ENCODE data around the gene MSL1.

Gene MSL1

DNA sequence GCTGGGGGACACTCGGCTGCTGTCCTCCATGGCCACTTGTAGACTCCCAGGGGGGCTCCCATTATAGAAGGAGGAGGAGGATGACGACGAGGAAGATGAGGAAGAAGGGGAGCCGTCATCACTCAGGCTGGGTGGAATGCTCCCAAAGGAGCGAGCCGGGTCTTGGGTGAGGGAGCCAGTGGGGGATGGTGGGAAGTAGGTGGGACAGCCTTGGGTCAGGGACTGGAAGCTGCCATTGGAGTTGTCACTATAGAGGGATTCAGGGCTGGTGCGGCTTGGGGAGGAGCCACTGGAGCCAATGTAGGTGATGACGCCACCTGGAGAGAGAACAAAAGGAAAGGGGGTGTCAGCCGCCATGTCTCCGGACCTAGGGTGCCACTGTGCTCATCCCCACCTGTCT lies 24.7 kb upstream of the MSL1 start:
- Histone ChIP-seq H3K4me3 (no peak overlapping the region), H3K36me3 (replicated peaks) (peaks cover 26% of the 10 kb centered on the region), H3K27me3 (ENCODE audit: low read depth) (no peaks in the 10 kb centered on the region), H3K4me1 (peaks cover 32% of the 10 kb centered on the region), H3K9me3 (no peaks in the 10 kb centered on the region)
- DNase-seq (ENCODE audit: low spot score in 2 of 2) = no peak
- in situ Hi-C loops (cut with MboI; ENCODE audit: low sequenced_read_pairs) = no loop called here

DNA sequence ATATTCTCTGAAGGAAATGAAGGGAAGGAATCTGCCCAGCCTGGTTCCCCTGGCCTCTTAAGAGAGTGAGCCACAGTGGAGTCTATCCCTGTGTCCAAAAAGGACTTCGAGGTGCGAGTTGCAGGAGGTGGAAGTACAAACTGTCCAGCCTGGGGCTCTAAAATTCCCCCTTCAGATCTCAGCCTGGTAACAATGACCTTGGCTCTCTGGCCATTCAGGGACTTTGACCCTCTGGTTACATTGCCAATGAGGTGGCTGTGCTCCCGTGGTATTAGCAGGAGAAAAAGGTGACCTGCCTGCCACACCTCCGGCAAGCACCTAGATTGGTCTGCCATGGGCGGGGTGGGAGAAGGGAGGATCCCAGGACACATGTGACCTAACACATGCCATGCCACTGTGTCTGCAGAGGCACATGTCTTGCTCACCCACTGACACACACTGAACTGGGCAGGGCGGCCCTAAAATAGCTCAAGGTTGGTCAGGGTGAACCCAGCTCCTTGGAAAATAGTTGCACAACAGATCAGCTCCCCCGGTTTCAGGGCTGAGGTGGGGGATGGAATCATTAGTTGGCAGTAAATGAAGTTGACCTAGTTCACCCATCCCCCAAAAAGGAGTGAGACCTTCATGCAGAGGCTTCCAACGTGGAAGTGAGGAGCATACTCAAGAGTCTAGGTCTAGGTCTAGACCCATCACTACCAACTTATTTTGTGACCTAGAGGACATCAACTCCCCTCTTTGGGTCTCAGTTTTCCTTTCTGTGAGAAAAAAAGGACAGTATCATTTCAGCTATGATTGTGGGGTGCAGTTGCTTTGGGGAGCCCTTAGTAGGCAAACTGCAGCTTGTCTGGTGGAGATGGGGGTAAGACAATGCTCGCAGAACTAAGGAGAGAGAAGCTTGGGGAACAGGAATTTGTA lies 23.6 kb upstream of the MSL1 start:
- peaks cover 32% of the 10 kb centered on the region for H3K4me1 ChIP-seq
- no peak for DNase-seq (ENCODE audit: low spot score in 2 of 2)

DNA sequence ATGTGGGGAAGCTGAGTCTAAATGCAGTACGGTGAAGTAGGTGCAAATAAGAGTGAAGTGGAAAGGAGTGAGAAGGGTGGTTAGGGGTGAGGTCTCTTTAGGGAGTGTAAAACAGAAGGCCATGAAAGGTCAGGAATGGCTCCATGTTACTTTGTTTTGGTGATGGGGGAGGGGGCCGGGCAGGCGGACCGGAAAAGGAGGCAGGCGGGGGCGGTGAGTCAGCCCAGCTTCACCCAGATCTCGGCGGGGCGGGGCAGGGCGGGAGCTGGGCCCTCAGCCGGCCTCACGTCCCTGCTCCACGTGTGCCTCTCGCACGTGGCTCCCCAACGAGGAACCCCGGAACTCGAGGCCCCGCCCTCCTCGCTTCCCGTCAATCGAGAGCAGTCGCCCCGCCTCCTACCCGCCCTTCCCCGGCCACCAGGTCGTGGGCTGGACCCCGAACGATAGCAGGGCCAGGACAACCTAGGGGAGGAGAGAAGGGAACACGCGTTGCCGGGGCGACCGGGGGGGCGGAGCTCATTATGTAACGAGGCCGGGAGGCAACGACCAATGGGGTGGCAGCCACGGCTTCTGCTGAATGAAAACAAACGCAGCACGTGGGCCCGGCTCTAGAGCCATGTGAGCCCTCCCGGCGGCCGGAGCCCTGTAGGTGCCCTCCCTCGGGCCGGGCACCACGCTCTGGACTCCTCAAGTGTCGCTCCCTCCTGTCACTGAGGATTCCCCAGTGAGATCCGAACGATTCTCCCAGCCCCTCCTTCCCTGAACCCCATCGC lies 22.7 kb upstream of the MSL1 start:
- peak overlapping the region; percentile 37 for H3K4me3 ChIP-seq
- H3K4me1 ChIP-seq = peaks cover 32% of the 10 kb centered on the region
- H3K9me3 ChIP-seq = no peaks in the 10 kb centered on the region
- DNase-seq (ENCODE audit: low spot score in 2 of 2) = peak; percentile 90 to 99
- peaks cover 17% of the 10 kb centered on the region for H3K36me3 ChIP-seq (replicated peaks)
- no peaks in the 10 kb centered on the region for H3K27me3 ChIP-seq (ENCODE audit: low read depth)
- in situ Hi-C loops (cut with MboI; ENCODE audit: low sequenced_read_pairs) = no loop called here

More for the DNA sequence above, 23.6 kb upstream of the MSL1 start:
- no peaks in the 10 kb centered on the region for H3K27me3 ChIP-seq (ENCODE audit: low read depth)
- in situ Hi-C loops (cut with MboI; ENCODE audit: low sequenced_read_pairs) = no loop called here
- no peaks in the 10 kb centered on the region for H3K9me3 ChIP-seq
- H3K4me3 ChIP-seq = peak overlapping the region; percentile 37
- peaks cover 25% of the 10 kb centered on the region for H3K36me3 ChIP-seq (replicated peaks)

DNA sequence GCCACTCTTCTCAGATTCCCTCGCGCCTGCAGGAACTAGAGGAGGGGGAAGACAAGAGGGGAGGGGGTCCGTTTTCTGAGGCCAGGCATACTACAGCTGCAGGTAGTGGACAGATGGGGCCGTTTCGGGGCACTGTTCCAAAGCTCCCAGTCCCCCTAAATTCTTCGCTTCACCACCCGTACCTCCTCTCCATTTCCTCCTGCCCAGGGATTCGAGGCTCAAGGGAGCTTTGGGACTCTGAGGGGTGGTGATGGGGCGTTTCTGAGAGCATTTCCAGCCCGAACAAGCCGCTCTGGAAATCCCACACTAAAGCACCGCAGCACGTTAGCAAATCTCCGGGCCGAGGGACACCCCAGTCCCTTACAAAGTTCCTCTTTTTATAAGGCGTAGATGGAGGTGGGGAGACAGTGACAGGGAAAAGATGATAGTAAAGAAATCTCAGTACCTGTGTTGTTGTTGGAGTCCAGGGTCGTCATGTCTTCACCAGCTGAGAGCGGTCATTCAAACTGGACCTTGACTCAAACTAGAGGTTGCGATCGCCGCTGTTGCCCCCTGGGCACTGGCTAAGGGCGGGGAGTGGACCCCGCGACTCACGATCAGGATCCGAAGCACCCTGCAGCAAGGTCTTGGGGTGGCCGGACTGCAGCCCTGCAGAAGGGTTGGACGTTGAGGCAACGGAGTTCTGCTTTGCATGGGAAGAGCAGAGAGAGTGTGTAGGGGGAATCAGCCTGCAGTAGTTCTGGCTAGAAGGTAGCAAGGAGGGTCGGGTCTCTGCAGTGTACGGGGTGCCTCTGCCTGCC lies 22.0 kb upstream of the MSL1 start:
- peaks cover 11% of the 10 kb centered on the region for H3K36me3 ChIP-seq (replicated peaks)
- peak overlapping the region; percentile 37 for H3K4me3 ChIP-seq
- in situ Hi-C loops (cut with MboI; ENCODE audit: low sequenced_read_pairs) = no loop called here
- no peaks in the 10 kb centered on the region for H3K9me3 ChIP-seq
- H3K27me3 ChIP-seq (ENCODE audit: low read depth) = no peaks in the 10 kb centered on the region
- peaks cover 32% of the 10 kb centered on the region for H3K4me1 ChIP-seq
- no peak for DNase-seq (ENCODE audit: low spot score in 2 of 2)

DNA sequence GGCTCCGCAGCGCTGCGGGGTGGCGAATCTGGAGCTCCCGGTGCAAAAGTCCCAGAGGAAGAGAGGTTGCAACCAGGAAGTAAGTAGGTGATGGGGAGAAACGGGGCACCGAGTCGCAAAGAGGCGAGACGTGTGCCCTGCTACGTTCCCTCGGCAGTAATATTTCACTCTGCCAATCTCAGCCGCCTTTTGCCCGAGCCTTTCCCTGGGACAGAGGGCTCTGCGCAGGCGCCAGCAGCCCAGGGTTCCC lies 21.4 kb upstream of the MSL1 start, which contains the start of gene NR1D1:
NR1D1 (minus strand) TSS at position 171 of the 250 bp plus-strand sequence. CDS start 495 bp downstream, outside the sequence.
- in situ Hi-C loops (cut with MboI; ENCODE audit: low sequenced_read_pairs) = no loop called here
- Histone ChIP-seq H3K4me1 (peaks cover 32% of the 10 kb centered on the region), H3K4me3 (peak within 1 kb of the TSS; percentile 37), H3K9me3 (no peaks in the 10 kb centered on the region), H3K36me3 (replicated peaks) (peaks cover 11% of the 10 kb centered on the region; the same call in 1 of the 2 replicates), H3K27me3 (ENCODE audit: low read depth) (no peaks in the 10 kb centered on the region)
- no peak for DNase-seq (ENCODE audit: low spot score in 2 of 2)

DNA sequence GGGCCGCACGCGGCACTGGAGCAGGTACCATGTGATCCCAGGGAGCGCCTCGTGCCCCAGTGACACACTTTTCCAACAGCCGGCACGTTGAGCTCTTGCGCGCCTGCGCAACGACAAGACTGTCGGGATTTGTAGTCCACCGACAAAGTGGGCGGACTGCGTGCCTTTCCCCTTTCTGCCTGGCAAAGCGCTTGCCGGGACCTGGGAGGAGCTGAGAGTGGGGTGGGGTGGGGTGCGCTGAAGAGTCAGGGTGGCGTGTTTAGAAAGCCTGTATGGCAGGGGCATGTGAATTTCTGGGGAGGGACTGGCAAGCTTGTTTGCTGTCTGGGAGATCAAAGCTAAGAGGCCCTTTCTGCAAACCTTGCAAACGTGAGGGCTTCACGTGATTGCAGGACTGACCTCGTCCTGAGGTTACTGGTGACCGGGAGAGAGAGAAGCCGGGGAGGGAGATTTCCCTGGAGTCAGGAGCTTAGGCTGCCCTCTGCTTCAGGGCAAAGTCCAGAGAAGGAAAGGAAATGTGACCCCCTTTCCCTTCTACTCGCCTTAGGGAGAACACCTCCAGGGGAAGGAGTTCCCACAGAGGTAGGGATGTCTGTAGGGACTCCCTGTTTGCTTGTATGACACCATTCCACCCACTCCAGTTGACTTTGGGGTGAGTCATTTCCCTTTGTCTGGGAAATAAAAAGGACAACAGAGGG lies 21.0 kb upstream of the MSL1 start:
- H3K36me3 ChIP-seq (replicated peaks) = peaks cover 11% of the 10 kb centered on the region; the same call in 1 of the 2 replicates
- peak; percentile 98 for DNase-seq (ENCODE audit: low spot score in 2 of 2)
- H3K4me3 ChIP-seq = peak overlapping the region; percentile 37
- in situ Hi-C loops (cut with MboI; ENCODE audit: low sequenced_read_pairs) = no loop called here
- peaks cover 32% of the 10 kb centered on the region for H3K4me1 ChIP-seq
- H3K9me3 ChIP-seq = no peaks in the 10 kb centered on the region
- no peaks in the 10 kb centered on the region for H3K27me3 ChIP-seq (ENCODE audit: low read depth)

DNA sequence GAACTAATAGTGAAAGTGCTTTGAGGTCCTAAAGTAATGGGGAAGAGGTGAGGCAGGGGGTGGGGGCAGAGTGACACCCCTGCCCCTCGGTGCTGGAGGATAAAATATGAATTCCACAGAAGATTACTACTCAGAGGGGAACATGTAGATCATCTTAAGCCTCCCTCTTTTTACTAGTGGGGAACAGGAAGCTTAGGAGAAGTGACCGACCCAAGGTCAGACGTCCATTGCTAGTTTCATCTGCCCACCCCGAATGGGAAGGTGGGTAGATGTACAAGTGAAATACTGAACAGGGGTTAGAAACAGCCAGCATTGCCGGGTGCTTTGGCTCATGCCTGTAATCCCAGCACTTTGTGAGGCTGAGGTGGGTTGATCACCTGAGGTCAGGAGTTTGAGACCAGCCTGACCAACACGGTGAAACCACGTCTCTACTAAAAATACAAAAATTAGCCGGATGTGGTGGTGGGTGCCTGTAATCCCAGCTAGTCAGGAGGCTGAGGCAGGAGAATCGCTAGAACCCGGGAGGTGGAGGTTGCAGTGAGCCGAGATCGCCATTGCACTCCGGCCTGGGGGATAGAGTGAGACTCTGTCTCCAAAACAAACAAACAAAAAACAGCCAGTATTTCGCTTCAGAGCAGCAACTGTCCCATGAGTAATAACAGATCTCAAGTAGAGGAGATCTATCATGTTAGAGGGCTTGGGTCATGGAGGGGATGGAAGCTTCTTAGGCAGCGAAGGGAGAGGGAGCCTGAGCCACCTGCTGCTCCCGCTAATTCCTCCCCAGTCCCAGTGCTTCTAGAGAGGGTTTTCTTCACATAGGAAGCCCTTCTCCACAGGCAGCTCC lies 20.2 kb upstream of the MSL1 start:
- in situ Hi-C loops (cut with MboI; ENCODE audit: low sequenced_read_pairs) = no loop called here
- Histone ChIP-seq H3K9me3 (no peaks in the 10 kb centered on the region), H3K36me3 (replicated peaks) (peaks cover 4% of the 10 kb centered on the region; the same call in 1 of the 2 replicates), H3K4me1 (peaks cover 32% of the 10 kb centered on the region), H3K4me3 (no peak overlapping the region), H3K27me3 (ENCODE audit: low read depth) (no peaks in the 10 kb centered on the region)
- DNase-seq (ENCODE audit: low spot score in 2 of 2) = no peak

DNA sequence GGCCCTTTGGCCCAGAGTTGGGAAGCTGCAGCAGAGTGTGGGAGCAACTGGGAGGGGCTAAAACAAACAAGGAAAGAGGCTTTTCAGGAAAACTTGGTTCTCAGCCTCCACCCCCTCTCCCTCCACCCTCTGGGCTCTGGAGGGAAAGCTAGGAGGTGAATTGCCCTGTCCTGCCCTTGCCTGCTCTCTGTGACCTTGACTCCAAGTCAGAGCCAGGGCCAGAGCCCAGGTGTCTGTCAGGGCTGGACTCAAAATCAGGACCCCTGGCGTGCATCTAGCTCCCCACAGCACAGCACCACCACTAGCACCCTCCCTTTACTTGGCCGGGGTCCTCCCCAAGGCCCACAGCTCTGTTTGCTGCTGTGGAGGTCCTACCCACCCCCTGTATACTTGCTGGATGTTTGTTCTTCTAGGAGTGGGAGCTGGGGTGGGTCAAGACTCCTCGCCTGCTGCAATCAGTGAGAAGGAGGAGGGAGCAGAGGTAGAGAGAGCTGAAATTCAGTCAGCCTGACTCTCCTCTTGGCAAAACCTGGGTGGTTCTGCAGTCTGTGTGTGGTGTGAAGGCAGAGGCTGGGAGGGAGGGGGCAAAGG lies 18.6 kb upstream of the MSL1 start:
- in situ Hi-C loops (cut with MboI; ENCODE audit: low sequenced_read_pairs) = no loop called here
- H3K9me3 ChIP-seq = no peaks in the 10 kb centered on the region
- peaks cover 3% of the 10 kb centered on the region; the same call in 1 of the 2 replicates for H3K36me3 ChIP-seq (replicated peaks)
- H3K27me3 ChIP-seq (ENCODE audit: low read depth) = no peaks in the 10 kb centered on the region
- H3K4me3 ChIP-seq = no peak overlapping the region
- no peak for DNase-seq (ENCODE audit: low spot score in 2 of 2)
- peaks cover 36% of the 10 kb centered on the region for H3K4me1 ChIP-seq

DNA sequence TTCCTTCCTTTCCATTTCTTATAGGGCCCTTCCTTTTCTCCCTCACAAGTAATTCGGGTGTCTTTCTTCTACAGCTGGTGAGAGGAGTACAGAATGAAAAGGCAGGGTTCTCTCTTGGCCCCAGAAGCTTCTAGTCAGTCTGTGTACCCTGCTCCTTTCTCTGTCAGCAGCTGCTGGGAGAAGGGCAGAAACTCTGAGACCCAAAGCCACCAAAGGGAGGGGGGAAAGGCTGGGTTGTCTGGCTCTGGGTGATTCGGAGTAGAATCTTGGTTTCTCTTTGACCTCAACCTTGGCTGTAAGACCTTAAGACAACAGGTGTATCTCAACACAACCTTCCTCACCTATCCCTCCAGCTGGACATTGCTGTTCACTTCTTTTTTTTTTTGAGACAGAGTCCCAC lies 18.1 kb upstream of the MSL1 start:
- Histone ChIP-seq H3K9me3 (no peaks in the 10 kb centered on the region), H3K4me1 (peaks cover 35% of the 10 kb centered on the region), H3K27me3 (ENCODE audit: low read depth) (no peaks in the 10 kb centered on the region), H3K4me3 (no peak overlapping the region), H3K36me3 (replicated peaks) (peaks cover under 1% of the 10 kb centered on the region; the same call in 1 of the 2 replicates)
- in situ Hi-C loops (cut with MboI; ENCODE audit: low sequenced_read_pairs) = no loop called here
- DNase-seq (ENCODE audit: low spot score in 2 of 2) = no peak

DNA sequence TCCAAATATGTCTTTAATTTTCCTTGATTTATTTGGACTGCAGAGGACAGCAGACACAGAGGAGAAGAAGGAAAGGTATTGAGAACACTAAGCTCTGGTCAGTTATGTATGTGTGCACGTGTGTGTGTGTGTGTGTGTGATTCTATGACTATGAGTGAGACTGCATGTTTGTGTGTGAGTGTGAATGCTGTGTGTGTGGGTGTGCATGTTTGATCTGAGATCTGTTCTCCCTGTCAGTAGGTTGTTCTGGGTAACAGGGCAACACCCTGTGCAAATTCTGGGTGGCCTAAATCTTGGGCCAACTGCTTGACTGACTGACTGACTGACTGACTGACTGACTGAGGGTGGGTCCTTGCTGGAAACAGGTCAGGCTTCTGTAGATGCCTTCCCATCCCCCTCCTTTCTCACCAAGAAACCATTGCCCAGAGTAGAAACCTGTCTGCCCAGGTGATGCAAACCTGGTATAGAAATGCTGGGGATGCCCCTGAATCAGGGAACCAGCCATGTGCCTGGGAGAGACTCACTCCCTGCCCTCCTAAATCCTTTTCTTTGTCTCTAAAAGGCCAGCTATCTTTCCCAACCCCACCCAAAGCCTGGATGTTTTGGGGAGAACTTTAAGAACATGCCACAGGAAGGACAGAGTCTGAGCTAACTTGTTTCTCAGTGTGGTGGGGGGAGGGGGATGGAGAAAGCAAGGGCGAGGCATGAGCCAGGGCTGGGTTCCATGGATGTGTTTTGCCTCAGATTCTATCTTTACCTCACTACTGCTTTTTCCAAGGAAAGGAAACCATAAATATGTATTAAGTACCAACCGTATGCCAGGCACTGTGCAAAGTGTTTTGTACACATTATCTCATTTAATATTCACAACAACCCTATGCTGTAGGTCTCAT lies 16.9 kb upstream of the MSL1 start:
- Histone ChIP-seq H3K4me1 (peaks cover 26% of the 10 kb centered on the region), H3K36me3 (replicated peaks) (no peaks in the 10 kb centered on the region), H3K4me3 (no peak overlapping the region), H3K27me3 (ENCODE audit: low read depth) (no peaks in the 10 kb centered on the region), H3K9me3 (no peaks in the 10 kb centered on the region)
- in situ Hi-C loops (cut with MboI; ENCODE audit: low sequenced_read_pairs) = no loop called here
- no peak for DNase-seq (ENCODE audit: low spot score in 2 of 2)

DNA sequence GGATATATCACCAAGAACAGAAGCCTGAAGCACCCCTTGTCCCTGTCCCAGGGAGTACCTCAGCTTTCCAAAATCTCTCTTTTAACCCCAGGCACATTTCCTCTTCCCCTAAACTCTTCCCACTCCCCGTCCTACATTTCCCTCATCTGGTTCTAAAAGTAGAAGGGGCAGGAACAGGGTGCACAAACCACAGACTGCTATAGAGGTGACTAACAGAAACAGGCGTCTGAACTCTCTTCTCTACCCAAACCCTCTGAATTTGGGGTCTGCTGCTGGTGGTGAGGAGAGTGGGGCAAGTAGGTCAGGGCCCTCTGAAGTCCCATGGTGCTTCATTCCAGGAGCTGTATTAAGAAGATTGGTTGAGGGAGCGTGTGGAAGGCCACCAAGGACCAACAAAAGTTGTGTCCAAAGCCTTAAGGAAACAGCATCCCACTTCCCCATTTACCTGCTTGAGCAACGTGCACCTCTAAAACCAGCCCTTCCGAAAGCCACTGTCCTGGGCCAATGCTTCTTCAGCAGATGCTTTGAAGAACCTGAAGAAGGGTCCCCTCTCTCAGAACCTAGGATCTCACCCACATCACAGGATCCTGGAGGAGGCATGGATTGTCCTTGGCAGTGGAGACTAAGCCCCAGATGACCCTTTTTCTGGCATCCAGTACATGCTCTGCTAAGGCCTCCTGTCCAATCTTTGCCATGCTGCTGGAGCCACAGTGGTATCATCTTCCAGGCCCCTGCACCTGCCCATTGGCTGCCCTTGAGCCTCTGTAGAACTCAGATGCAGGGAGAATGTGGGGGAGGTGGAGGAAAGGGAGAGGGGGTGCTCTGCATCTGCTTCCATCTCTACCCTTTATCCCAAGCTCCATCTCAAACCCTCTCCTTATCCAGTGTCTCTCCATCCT lies 15.7 kb upstream of the MSL1 start:
- no peak overlapping the region for H3K4me3 ChIP-seq

More for the DNA sequence above, 15.7 kb upstream of the MSL1 start:
- no peak for DNase-seq (ENCODE audit: low spot score in 2 of 2)
- no peaks in the 10 kb centered on the region for H3K9me3 ChIP-seq
- no peaks in the 10 kb centered on the region for H3K27me3 ChIP-seq (ENCODE audit: low read depth)
- H3K36me3 ChIP-seq (replicated peaks) = no peaks in the 10 kb centered on the region
- peaks cover 29% of the 10 kb centered on the region for H3K4me1 ChIP-seq
- in situ Hi-C loops (cut with MboI; ENCODE audit: low sequenced_read_pairs) = no loop called here

All from HAP-1 (cell line).